ENCODE data around the gene PRM2.

PRM2 gene

GRCh38 chr16:11250786-11251524 is 25.3 kb downstream of the PRM2 start:
- Histone ChIP-seq H3K27ac (ENCODE audit: extremely low read depth, low read depth, low read length) (no peak overlapping the region), H3K36me3 (ENCODE audit: control insufficient read depth in 2 of 2, insufficient read depth in 1 of 2, low read length in 2 of 2) (no peaks in the 10 kb centered on the region), H3K9me3 (ENCODE audit: control insufficient read depth, insufficient read depth, low read depth, low read length) (no peaks in the 10 kb centered on the region), H3K4me1 (ENCODE audit: control insufficient read depth, insufficient read depth, low read length) (no peaks in the 10 kb centered on the region), H3K4me3 (ENCODE audit: low read depth, low read length) (no peak overlapping the region)
- POLR2A ChIA-PET = interaction anchor here (0.6 kb wide), 1 partner anchor 142 kb away, joined by 4 read pairs; no protein-coding TSS in a partner anchor
- CTCF ChIA-PET = no interaction called here
- TF ChIP-seq ZSCAN16 (tag by site-specific recombination; IDR thresholded peaks at IDR 0.05) (0 out of 2 replicates have a peak, but pooled peaks have one; percentile 25), EGR2 (tag by site-specific recombination; IDR thresholded peaks at IDR 0.05; ENCODE audit: low read depth) (no peak), ZNF169 (tag by site-specific recombination; IDR thresholded peaks at IDR 0.05) (no peak)

GRCh38 chr16:11250091-11250785 is 26.0 kb downstream of the PRM2 start:
- no peak overlapping the region for H3K4me3 ChIP-seq (ENCODE audit: low read depth, low read length)
- ChIA-PET CTCF (no interaction called here), POLR2A (interaction anchor here (0.6 kb wide), 1 partner anchor 142 kb away, joined by 4 read pairs; no protein-coding TSS in a partner anchor)
- no peaks in the 10 kb centered on the region for H3K36me3 ChIP-seq (ENCODE audit: control insufficient read depth in 2 of 2, insufficient read depth in 1 of 2, low read length in 2 of 2)
- TF ChIP-seq ZBTB20 (tag by site-specific recombination; IDR thresholded peaks at IDR 0.05) (no peak), ZNF600 (tag by site-specific recombination; IDR thresholded peaks at IDR 0.05) (peak; percentile 58), ZNF16 (tag by site-specific recombination; IDR thresholded peaks at IDR 0.05; ENCODE audit: low read depth) (no peak), ZSCAN30 (tag by site-specific recombination; IDR thresholded peaks at IDR 0.05) (no peak), ZNF37A (tag by site-specific recombination; IDR thresholded peaks at IDR 0.05) (no peak)
- no peaks in the 10 kb centered on the region for H3K4me1 ChIP-seq (ENCODE audit: control insufficient read depth, insufficient read depth, low read length)
- H3K27ac ChIP-seq (ENCODE audit: extremely low read depth, low read depth, low read length) = no peak overlapping the region
- H3K9me3 ChIP-seq (ENCODE audit: control insufficient read depth, insufficient read depth, low read depth, low read length) = no peaks in the 10 kb centered on the region

GRCh38 chr16:11249233-11250061 is 26.8 kb downstream of the PRM2 start:
- no peaks in the 10 kb centered on the region for H3K9me3 ChIP-seq (ENCODE audit: control insufficient read depth, insufficient read depth, low read depth, low read length)
- CTCF ChIA-PET = no interaction called here
- no peak overlapping the region for H3K4me3 ChIP-seq (ENCODE audit: low read depth, low read length)
- no peak overlapping the region for H3K27ac ChIP-seq (ENCODE audit: extremely low read depth, low read depth, low read length)
- no peak for TF ChIP-seq ZNF324 (tag by site-specific recombination; IDR thresholded peaks at IDR 0.05)
- peak; percentile 39 for TF ChIP-seq ZNF623 (tag by site-specific recombination; IDR thresholded peaks at IDR 0.05)
- TF ChIP-seq ZBTB48 (tag by site-specific recombination; IDR thresholded peaks at IDR 0.05) = no peak
- no peaks in the 10 kb centered on the region for H3K36me3 ChIP-seq (ENCODE audit: control insufficient read depth in 2 of 2, insufficient read depth in 1 of 2, low read length in 2 of 2)
- no peaks in the 10 kb centered on the region for H3K4me1 ChIP-seq (ENCODE audit: control insufficient read depth, insufficient read depth, low read length)
- POLR2A ChIA-PET = no interaction called here

- POLR2A ChIA-PET = interaction anchor here (0.7 kb wide), 1 partner anchor 239 kb away, joined by 5 read pairs; no protein-coding TSS in a partner anchor
Measured at GRCh38 chr16:11248133-11248532, 28.1 kb downstream of the PRM2 start.

More at GRCh38 chr16:11248133-11248532, 28.1 kb downstream of the PRM2 start:
- Histone ChIP-seq H3K4me1 (ENCODE audit: control insufficient read depth, insufficient read depth, low read length) (no peaks in the 10 kb centered on the region), H3K4me3 (ENCODE audit: low read depth, low read length) (no peak overlapping the region), H3K36me3 (ENCODE audit: control insufficient read depth in 2 of 2, insufficient read depth in 1 of 2, low read length in 2 of 2) (no peaks in the 10 kb centered on the region), H3K9me3 (ENCODE audit: control insufficient read depth, insufficient read depth, low read depth, low read length) (no peaks in the 10 kb centered on the region), H3K27ac (ENCODE audit: extremely low read depth, low read depth, low read length) (no peak overlapping the region)
- no peak for TF ChIP-seq YY2 (tag by site-specific recombination; IDR thresholded peaks at IDR 0.05)
- no peak for TF ChIP-seq KLF1 (tag by site-specific recombination; IDR thresholded peaks at IDR 0.05)
- no peak for TF ChIP-seq MZF1 (tag by site-specific recombination; IDR thresholded peaks at IDR 0.05; ENCODE audit: borderline replicate concordance)
- TF ChIP-seq SETDB1 (IDR thresholded peaks at IDR 0.05; ENCODE audit: insufficient read length, low read length) = no peak
- TF ChIP-seq INSM2 (tag by site-specific recombination; IDR thresholded peaks at IDR 0.05) = no peak
- TF ChIP-seq ZNF692 (tag by site-specific recombination; IDR thresholded peaks at IDR 0.05) = no peak
- TF ChIP-seq ZNF423 (tag by site-specific recombination; IDR thresholded peaks at IDR 0.05) = no peak
- no peak for TF ChIP-seq ZNF514 (tag by site-specific recombination; IDR thresholded peaks at IDR 0.05)
- TF ChIP-seq ZNF473 (tag by site-specific recombination; IDR thresholded peaks at IDR 0.05) = no peak
- TF ChIP-seq ZNF792 (tag by site-specific recombination; IDR thresholded peaks at IDR 0.05) = no peak
- TF ChIP-seq ZNF768 (tag by site-specific recombination; IDR thresholded peaks at IDR 0.05) = no peak
- TF ChIP-seq ZNF654 (tag by site-specific recombination; IDR thresholded peaks at IDR 0.05; ENCODE audit: low read depth) = no peak
- CTCF ChIA-PET = interaction anchor here (0.7 kb wide), 2 partner anchors 32 to 234 kb away, joined by 3 read pairs; no protein-coding TSS in a partner anchor

Data from HEK293 (cell line).